NT2/D1 (cell line): ENCODE measurements around the gene GALNT9.

Experiments
- SUZ12 ChIP-seq: IDR thresholded peaks from 2 replicates; pipeline ENCODE4 v1.6.1; 2011; ENCODE audit not compliant: insufficient read length, insufficient read depth; ENCODE audit errors: extremely low read depth
- YY1 ChIP-seq: IDR thresholded peaks from 2 replicates; pipeline ENCODE4 v1.6.1; 2011; ENCODE audit not compliant: insufficient read length, insufficient read depth
- ZNF274 ChIP-seq: IDR thresholded peaks from 2 replicates; pipeline ENCODE4 v1.6.1; 2011; ENCODE audit warnings: mild to moderate bottlenecking, low read depth, low read length

- TF ChIP-seq SUZ12 (no peak), YY1 (no peak), ZNF274 (no peak)
Measured at GRCh38 chr12:132156573-132157325, 172.6 kb downstream of the GALNT9 start.
